Measurements from ENCODE around the gene KCNN3.

KCNN3 gene

DNA sequence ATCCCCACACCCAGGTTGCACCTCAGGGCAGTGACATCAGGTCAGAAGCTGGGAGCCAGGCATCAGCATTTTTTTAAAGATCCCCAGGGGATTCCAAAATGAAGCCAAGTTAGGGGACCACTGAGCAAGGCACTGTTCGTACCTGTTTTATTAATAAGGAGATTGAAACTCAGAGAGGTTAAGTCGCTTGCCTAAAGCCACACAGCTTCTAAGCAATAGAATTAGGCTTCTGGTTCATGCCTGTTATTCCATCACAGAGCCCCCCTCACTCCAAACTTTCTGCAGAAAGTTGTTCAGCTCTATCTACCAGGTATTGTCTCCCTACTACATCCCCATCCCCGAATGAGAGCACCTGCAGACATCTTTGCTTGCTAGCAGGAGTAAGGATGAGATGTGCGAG lies 28.7 kb downstream of the KCNN3 start:
- no peak for DNase-seq (ENCODE audit: low read depth in 2 of 2)

DNA sequence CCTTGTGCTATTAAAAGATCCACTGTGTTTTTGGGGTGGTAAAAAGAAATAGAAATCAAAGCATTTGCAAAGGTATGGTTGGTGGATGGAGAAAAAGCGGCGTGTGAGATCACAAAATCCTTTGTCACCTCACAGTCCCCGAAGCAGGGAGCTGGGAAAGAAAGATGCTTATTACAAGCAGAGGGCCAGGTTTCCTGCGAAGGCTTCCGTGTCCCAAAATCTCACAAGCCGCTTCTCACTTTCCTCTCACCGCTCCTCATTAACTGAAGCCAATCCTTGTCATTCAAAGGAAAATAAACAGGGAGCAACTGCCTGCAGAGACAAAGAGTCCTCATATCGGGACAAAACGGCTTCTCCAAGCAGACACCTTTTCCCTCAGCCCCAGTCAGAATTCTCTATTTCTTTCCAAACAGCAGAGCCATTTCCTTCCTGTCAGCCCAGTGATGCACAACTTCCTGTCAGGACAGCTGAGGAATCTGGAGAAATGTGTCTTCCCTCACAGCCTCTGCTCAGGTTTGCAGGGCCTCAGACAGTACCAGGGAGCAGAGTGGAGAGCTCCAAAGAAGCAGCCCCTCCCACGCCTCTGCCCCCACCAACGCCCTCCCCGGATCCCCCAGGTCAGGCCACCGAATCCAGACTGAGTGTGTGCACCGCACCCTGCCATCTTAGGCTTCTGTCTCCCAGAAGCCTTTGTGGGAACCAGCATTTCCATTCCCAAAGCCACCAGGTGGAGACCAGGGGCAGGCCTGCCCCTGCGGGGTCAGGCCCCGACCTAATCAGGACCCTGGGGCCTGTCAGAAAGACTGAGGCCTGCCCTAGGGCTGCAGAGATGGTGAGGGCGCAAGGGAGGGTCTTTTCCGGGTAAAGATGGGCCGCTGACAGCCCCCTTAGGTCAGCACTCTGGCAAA lies 29.6 kb downstream of the KCNN3 start:
- DNase-seq (ENCODE audit: low read depth in 2 of 2), result no peak

DNA sequence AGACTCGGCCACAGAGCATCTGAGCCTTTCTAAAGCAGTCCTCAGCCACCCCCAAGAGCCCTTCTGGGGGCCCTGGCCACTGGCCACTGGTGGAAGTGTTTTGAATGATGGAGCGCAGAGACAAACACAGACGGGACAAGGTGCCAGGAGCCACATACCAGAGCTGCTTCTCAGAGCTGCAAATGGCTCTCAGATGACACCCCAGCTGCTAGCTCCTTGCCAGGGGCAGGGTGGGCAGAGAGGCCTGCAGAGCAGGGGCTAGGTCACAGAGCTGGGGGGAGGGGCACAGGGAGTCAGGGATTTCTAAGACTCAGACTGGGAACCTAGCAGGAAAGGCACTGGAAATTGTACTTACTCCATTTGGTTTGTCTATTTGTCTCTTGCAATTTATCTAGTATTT lies 30.4 kb downstream of the KCNN3 start:
- DNase-seq (ENCODE audit: low read depth in 2 of 2), result no peak

DNA sequence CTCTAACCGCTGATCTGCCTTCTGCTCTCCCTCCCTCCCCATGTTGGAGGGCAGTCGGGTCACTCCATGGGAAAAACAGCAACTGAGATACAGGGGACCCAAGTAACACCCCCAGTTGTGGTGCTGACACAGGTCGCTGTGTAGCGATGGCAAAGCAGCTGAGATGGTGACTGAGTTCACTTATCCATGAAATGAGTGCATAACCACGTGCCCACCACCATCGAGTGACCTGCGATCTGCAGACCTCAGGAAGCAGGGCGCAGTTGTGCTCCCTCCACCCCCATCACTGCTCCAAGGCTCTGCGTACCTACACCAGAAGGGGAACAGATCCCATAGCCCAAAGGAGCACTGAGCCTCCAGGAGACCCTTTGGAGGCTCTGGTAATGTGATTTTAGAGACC lies 31.1 kb downstream of the KCNN3 start:
- no peak for DNase-seq (ENCODE audit: low read depth in 2 of 2)

DNA sequence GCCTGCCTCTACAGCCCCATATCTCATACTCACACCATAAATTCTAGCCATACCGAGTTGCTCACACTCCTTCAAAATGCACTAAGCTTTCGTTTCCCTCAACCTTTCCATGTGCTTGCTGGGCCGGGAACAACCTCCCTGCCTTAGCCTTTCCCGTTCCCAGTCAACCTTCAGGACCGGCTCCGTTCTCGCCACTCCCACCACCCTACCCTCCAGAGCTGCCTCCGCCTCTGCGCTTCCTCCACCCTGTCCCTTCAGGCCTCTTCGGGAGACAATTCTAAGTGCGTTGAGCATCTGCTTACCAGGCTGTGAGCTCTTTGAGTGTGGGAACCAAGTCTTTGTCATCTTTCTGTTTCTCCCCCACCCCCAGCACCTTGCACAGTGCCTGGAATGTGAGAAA lies 31.6 kb downstream of the KCNN3 start:
- DNase-seq (ENCODE audit: low read depth in 2 of 2), result no peak

DNA sequence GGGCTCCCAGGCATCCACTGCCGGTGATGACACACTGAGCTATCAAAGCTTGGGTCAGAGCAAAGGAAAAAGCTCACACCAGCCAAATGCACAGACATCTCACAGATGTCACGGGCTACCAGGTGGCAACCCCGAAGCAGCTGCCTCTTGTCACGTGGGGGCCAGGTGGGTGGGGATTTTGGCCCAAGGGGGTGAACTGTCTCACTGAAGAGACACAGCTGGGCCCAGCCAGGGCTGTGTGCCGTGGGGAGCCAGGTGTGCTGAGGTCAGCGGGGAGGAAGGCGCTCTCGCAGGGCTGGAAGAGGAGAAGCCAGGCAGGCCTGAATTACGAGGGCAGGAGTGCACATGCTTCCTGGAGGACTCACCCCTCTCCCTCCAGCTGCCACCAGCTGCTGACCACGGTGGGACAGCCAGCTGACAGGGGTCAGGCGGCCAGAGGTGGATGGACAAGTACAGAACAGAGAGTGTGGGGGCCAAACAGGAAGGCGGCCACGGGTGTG lies 32.4 kb downstream of the KCNN3 start:
- DNase-seq (ENCODE audit: low read depth in 2 of 2), result no peak

DNA sequence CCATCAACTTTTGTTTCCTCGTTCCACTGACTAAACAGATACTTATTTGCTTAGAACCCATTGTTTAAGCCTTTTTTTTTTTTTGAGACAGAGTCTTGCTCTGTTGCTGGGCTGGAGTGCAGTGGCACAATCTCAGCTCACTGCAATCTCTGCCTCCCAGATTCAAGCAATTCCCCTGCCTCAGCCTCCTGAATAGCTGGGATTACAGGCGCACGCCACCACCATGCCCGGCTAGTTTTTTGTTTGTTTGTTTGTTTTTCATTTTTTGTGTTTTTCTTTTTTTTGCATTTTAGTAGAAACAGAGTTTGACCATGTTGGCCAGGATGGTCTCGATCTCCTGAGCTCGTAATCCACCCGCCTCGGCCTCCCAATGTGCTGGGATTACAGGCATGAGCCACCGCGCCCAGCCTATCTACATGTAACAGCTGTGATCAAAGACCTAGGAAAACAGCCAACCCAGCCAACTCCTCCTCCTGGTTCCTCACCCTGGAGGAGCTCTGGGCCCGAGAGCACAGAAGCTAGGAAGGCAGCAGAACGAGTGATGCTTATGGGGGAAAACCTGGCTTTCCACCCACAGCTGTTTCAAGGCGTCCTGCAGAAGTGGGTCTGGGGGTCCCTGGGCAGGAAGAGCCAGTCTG lies 32.9 kb downstream of the KCNN3 start:
- no peak for DNase-seq (ENCODE audit: low read depth in 2 of 2)

DNA sequence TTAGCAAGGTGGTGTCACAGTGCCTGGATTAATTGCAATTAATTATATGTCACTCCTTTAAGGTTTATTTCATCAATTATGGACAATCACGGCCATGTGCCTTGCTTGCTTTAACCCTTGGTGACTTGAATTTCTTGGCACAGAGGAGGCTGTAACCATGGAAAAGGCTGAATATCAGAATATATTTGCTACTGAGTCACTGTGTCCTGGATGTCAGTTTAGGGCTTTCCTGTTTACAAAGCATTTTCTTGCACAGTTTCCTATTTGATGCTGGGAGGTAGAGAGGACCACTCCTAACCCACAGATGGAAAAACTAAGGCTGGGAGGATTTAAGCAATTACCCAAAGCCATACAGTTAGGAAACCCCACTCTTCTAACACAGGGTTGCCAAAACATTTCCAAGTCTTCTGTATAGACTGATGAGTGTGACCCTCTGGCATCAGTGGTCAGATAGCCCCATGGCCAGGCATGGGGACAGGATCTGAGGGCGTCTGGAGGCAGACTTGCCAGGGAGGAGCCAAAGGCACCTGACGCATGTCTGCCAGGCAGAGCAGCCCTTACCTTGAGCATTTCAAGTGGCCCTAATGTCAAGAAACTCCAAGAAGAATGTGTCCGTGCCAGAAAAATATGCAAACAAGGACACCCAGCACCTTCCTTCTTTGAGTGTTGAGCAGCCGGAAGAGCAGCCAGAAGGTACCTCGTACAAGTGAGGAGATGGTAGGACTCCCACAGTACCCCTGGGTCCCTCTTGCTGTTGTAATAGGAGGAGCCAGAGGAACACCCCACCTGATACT lies 34.4 kb downstream of the KCNN3 start:
- DNase-seq (ENCODE audit: low read depth in 2 of 2), result no peak

DNA sequence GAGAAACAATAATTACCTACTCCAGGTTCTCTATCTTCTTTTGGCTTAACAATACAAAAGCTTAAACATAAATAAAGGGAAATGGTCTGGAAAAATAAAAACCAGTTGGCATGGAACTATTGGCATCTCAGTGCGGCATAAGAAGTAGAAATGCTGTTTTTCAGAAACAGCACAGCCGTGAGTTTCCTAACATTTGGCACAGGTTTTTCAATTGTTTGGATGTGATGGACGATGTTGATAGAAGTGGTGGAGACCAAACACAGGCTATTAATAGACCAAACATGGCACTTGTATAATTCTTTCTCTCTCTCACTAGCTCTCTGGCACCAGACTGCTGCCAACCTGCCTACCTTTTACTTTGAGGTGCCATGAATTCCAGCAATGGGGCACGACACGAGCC lies 36.2 kb downstream of the KCNN3 start:
- DNase-seq (ENCODE audit: low read depth in 2 of 2), result no peak

DNA sequence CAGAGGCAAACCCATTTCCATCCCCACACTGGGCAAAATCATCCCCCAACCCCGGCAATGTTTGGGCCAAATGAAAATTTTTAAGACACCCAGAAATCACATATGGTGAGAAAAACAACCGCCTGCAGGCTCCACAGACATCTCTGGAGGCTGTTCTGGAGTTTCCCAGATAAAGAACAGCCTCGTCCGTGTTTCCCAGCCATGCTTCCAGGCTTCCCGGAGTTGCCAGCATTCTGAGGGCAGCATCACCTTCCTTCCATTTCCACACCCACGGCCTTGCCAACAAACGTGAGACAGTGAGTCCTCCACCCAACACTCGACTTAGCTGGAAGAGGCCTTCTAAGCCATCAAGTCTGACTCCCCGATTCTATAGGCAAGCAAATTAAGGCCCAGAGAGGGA lies 36.9 kb downstream of the KCNN3 start:
- DNase-seq (ENCODE audit: low read depth in 2 of 2), result no peak

DNA sequence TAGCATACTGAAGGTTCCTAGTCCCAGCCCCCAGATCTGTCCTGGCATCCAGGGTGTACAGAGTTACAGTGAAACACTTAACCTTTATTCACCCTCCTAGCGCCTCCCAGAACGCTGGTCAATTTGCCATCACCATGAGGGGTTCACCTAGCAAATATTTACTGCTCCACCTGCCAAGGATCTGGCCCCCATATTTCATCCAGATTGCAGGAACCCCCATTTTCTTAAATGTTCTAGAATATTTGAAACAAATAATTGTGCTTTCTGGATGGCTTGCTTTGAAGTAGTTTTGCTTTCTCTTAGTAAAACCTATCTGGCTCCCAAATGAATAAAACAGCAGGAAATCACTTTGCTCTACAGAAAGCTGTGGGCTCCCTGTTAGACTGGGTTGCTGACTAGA lies 37.7 kb downstream of the KCNN3 start:
- DNase-seq (ENCODE audit: low read depth in 2 of 2), result no peak

DNA sequence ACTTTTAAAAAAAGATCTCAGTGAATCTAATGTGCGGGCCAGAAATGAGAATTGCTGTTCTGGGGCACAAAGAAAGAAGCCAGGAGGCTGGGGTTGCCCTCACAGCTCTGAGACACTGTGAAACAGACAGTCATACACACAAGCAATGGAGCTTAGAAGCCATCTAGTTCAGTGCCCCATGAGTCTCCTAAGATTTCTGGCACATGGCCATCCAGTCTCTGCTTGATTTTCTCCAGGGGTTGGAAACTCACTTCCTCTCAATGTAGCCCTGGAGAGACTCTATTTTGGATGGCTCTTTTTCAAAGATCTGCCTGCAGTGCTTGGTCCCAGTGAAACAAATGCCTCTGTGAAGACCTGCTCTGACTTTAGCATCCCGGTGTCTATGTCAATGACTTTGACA lies 38.6 kb downstream of the KCNN3 start:
- DNase-seq (ENCODE audit: low read depth in 2 of 2), result no peak

DNA sequence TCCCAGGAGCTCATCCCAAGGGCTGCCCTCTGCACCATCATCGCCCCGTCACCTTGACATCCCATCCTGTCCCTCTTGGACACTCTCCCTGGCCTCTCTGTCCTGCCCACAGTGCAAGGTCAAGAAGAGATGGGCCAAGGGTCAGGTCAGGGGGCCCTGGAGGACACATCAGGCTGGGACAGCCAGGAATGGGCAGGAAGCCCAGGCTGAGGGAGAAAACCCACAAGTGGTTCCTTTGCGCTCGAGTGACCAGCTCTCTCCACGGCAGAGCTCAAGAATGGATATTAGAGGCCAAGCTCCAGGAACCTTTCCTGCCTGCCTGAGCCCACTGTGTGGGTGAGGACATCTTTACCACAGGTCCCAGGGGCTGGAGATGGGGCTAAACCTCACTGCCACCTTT lies 41.0 kb downstream of the KCNN3 start:
- DNase-seq (ENCODE audit: low read depth in 2 of 2), result no peak

DNA sequence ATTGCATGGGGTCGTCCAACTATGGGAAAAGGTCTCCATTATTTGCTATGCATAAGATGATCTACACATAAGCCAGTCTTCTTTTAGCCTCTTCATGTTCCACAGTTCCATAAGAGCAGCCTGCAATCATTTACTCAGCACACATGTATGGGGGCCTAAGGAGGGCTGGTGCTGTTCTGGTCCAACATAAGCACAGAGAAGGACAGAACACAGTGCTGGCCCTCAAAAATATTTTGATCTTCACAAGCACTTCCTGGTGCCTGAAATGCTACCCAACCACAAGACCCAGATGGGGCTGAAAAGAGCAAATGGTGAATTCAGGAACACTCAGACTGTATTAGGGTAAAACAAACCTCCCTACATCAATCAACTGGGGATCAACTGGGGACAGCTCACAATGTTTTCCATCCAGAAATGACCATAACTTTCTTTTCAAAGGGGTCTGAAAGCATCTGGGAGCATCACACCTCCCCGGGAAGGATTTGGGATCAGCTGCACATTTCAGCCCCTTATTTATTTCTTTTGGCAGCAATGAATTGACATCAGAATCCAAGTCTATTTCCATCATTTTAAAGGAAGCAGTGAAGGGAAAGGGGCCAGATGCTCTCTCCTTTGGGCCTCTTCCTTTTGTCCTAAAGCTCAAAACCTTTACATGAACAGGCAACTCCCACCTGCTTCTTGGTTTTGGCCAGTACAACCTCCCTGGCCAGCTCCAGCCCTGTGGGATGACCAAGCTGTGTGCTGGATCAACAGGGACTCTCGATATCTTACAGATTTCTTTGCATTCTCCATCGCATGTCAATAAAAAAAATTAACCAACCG lies 45.7 kb downstream of the KCNN3 start:
- no peak for DNase-seq (ENCODE audit: low read depth in 2 of 2)

DNA sequence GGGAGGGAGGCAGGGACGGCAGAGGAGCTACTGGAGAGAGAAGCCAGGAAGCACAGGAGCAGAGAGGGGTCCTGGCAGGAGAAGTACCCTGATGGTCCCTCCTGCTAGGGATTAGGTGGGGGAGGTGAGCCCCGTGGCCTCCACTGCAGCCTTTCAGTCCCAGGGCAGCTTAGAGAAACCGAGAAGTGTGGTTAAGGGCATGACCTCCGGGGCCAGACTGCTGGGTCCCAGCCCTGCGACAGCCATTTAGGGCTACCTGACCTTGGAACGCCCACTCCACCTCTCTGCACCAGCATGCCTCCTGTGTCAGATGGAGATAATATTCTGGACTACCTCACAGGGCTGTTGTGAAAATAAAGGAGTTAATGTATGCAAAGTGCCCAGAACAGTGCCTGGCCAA lies 47.4 kb downstream of the KCNN3 start:
- no peak for DNase-seq (ENCODE audit: low read depth in 2 of 2)

DNA sequence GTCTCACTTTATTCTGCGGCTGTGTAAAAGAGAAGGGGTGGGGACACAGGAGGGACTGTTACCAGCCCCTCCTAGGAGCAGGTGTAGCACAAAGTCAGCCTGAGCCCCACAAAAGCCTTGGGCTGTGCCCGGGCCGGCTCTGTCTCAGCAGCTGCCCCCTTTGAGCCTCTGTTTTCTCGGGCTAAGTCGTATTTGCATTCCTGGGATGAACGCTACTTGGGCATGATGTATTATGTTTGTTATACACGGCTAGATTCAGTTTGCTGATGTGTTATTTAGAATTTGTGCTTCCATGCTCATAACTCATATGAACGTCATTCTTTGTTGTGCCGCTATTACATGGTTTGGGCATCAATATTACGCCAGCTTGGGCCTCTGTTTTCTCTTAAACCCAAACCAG lies 47.8 kb downstream of the KCNN3 start:
- DNase-seq (ENCODE audit: low read depth in 2 of 2), result no peak

DNA sequence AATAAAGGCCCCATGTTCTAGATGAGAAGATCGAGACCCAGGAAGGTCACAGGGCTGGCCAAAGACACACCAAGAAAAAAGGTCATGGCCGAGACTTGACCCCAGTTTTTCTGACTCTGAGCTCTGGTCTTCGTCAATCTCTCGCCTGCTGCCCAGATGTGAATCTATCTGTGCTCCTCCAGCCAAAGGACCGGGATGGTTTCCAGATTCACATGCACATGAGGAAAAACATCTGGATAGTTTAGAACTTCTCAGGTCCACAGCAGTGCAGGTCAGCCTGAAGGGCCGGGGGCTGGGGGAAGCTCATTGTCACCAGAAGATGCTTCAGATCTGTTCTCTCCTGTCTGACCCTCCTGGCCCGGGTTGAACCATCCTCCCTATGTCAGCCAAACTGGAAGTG lies 49.0 kb downstream of the KCNN3 start:
- DNase-seq (ENCODE audit: low read depth in 2 of 2), result no peak

DNA sequence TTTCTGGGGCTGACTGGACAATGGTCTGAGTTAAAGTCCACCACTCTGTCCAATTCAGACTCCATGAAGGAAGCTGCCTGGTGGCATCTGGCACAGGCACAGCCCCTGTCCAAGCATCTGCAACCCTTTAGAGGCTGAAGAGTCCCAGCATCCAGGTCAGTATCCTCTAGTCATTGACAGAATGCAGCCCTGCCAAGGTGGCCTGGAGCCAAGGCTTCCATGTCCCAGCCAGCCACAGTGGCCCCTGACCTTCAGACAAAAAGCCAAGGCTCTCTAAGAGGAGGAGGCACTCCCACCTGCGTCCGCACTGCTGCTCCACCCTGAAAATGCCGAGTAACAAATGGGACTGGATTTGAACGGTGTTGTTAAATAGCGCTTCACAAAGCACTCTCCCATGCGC lies 49.4 kb downstream of the KCNN3 start:
- DNase-seq (ENCODE audit: low read depth in 2 of 2), result no peak

DNA sequence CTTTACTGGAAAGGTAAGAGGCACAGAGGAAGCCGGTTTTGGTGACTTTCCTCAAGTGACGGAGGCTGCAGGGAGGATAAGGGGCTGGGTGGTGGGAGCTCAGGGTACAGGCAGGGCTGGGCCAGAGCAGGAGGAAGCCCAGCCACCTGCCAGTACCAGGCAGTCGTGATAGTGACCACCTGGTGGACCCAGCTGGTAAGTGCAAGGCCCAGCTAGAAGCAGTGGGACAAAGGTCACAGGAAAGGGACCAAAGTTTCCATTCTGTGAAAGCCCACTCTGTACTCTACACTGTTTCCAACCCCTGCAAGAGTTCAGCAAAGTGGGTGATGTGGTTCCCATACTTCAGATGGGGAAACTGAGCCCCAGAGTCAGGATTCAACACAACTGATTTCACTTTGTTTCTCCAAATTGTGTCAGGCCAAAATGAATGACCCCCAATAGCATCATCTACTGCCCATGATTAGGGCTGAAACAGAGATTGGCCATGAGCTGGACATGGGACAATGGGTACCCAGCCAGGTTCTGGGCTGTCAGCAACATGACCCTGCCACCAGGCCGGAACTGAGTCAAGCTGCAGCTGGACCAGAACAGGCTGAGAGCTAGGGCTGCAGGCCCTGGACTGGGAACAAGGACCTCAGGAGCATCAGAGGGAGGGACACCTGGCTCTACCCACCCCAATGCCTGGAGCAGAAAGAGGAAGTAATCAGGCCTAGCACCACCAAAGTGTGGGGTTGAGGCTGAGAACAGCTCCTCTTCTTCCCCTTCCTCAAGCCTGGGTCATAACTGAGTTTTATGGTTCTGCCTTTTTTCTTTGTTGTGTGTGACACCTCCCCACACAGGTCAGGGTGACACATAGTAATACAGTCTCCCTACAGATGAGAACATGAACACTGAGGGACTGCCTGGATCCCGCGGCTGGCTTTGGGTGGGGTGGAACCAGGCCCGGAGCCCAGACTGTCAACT lies 50.2 kb downstream of the KCNN3 start:
- DNase-seq (ENCODE audit: low read depth in 2 of 2), result peak in 1 of 2 donors; percentile 14

DNA sequence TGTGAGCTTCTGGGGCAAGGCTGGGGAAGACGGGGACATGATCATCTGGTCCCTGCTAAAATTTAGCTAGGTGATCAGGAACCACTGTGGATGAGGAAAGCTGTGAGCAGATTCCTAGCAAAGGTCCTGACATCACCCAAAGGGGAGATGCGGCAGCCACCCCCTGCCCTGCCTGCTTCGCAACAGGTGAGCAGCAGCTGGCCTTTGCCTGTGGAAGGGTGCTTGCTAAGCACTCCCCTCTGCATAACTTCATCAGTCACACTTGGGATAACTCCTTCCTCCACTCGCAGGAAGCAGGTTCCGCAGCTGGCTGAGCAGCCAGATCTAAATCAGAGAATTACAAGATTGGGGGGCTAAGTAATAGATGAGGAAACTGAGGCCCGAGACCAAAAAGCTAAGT lies 51.2 kb downstream of the KCNN3 start:
- no peak for DNase-seq (ENCODE audit: low read depth in 2 of 2)

Measured in stimulated activated CD4-positive, alpha-beta T cell treated with anti-CD3 and anti-CD28 coated beads, Interleukin-15, amount 100 ng/mL, for 48 hours (primary cell).